Epithelial cell of esophagus (primary cell): ENCODE measurements around the gene MRPL49.
"Not testable (repeated sequence)": the region's sequence is repeated elsewhere in the genome, so short reads cannot be mapped to it uniquely, and the experiment has no call there.

Source experiments
- DNase-seq: peaks from one replicate; pipeline ENCODE4 v3.0.0; 2010; ENCODE audit warnings: low read depth
- H3K4me3 ChIP-seq: 2 replicates; pipeline ENCODE4 v1.5.1; 2011; ENCODE audit warnings: mild to moderate bottlenecking, low read length, control low read depth
- CTCF ChIP-seq: IDR thresholded peaks from 2 replicates; pipeline ENCODE4 v1.5.1; 2011; ENCODE audit warnings: low read depth, mild to moderate bottlenecking, low read length, control low read depth, inconsistent platforms; ENCODE audit not compliant: insufficient read depth; ENCODE audit errors: missing control alignments

Gene MRPL49

GRCh38 chr11:65114538-65115171 lies 7.5 kb upstream of the MRPL49 start:
- no peak for TF ChIP-seq CTCF
- DNase-seq: no peak
- no peak overlapping the region for H3K4me3 ChIP-seq

- no peak for DNase-seq
- no peak for TF ChIP-seq CTCF
- H3K4me3 ChIP-seq: peak overlapping the region; percentile 69
These were observed 6.6 kb upstream of the MRPL49 start for GRCh38 chr11:65115361-65116082.

GRCh38 chr11:65116370-65117205 lies 5.5 kb upstream of the MRPL49 start:
- H3K4me3 ChIP-seq: peak overlapping the region; percentile 69
- TF ChIP-seq CTCF: no peak
- peak; percentile 85 for DNase-seq

GRCh38 chr11:65117206-65118096 lies 4.7 kb upstream of the MRPL49 start, which contains the start of gene ZNHIT2:
ZNHIT2 (minus strand) TSS chr11:65117701; CDS start chr11:65117653, 48 bp downstream.
- DNase-seq: peak; percentile 99
- H3K4me3 ChIP-seq: peak within 1 kb of the TSS; percentile 69
- TF ChIP-seq CTCF: peak; percentile 88

GRCh38 chr11:65118097-65118837 lies 3.9 kb upstream of the MRPL49 start:
- TF ChIP-seq CTCF: no peak
- no peak for DNase-seq
- H3K4me3 ChIP-seq: no peak overlapping the region

- DNase-seq: peak; percentile 20
- H3K4me3 ChIP-seq: not testable (repeated sequence)
These were observed 3.0 kb upstream of the MRPL49 start for GRCh38 chr11:65118891-65119669.
